ENCODE data around the gene TENT5A. TPM values are rescaled to one million over a fixed set of nuclear protein-coding genes. Genes with fewer than 3 reads are reported as not detected.

Gene TENT5A
- total RNA-seq, 1 donor from 2014 or later: 2.7 TPM

GRCh38 chr6:81697559-81697958 is 54.9 kb downstream of the TENT5A start:
- H3K27me3 Mint-ChIP-seq (ENCODE audit: unreplicated experiment): peaks cover 2% of the 10 kb centered on the region
- DNase-seq: no peak
- H3K36me3 Mint-ChIP-seq (ENCODE audit: unreplicated experiment): no peaks in the 10 kb centered on the region
- H3K27ac Mint-ChIP-seq (ENCODE audit: unreplicated experiment): no peak overlapping the region
- H3K9me3 Mint-ChIP-seq (ENCODE audit: unreplicated experiment): no peaks in the 10 kb centered on the region
- H3K4me3 Mint-ChIP-seq (ENCODE audit: unreplicated experiment): no peak overlapping the region
- no peaks in the 10 kb centered on the region for H3K4me1 Mint-ChIP-seq (ENCODE audit: low read depth, unreplicated experiment)
- TF ChIP-seq, protein P1, sequence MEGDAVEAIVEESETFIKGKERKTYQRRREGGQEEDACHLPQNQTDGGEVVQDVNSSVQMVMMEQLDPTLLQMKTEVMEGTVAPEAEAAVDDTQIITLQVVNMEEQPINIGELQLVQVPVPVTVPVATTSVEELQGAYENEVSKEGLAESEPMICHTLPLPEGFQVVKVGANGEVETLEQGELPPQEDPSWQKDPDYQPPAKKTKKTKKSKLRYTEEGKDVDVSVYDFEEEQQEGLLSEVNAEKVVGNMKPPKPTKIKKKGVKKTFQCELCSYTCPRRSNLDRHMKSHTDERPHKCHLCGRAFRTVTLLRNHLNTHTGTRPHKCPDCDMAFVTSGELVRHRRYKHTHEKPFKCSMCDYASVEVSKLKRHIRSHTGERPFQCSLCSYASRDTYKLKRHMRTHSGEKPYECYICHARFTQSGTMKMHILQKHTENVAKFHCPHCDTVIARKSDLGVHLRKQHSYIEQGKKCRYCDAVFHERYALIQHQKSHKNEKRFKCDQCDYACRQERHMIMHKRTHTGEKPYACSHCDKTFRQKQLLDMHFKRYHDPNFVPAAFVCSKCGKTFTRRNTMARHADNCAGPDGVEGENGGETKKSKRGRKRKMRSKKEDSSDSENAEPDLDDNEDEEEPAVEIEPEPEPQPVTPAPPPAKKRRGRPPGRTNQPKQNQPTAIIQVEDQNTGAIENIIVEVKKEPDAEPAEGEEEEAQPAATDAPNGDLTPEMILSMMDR (IDR thresholded peaks at IDR 0.05; ENCODE audit: partially characterized antibody, unreplicated experiment): no peak

DNA sequence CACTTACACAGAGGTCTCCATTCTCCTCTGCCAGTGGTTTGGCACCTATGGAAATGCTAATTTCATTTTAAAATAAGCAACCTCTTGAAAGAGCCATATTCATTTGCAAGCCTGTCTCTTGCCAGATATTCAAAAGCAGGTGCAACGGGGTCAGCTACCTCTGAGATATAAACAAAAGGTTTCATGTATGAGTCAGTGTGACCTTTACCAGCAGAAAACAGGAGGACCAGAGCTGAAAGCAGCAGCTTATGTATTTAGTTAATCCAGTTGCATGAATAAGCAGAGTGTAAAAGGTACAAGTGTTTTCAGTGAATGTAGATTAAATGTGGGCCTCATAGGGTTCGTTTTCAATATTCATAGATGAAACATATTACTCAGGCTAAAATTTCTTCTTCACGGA is 56.0 kb downstream of the TENT5A start:
- H3K4me1 Mint-ChIP-seq (ENCODE audit: low read depth, unreplicated experiment): no peaks in the 10 kb centered on the region
- H3K4me3 Mint-ChIP-seq (ENCODE audit: unreplicated experiment): no peak overlapping the region
- TF ChIP-seq, protein P1 (IDR thresholded peaks at IDR 0.05; ENCODE audit: partially characterized antibody, unreplicated experiment): no peak
- H3K27me3 Mint-ChIP-seq (ENCODE audit: unreplicated experiment): peaks cover 4% of the 10 kb centered on the region
- no peaks in the 10 kb centered on the region for H3K36me3 Mint-ChIP-seq (ENCODE audit: unreplicated experiment)
- no peak for DNase-seq
- no peaks in the 10 kb centered on the region for H3K9me3 Mint-ChIP-seq (ENCODE audit: unreplicated experiment)
- no peak overlapping the region for H3K27ac Mint-ChIP-seq (ENCODE audit: unreplicated experiment)
